ENCODE results near the gene CALY.
"Not testable (repeated sequence)": the region's sequence is repeated elsewhere in the genome, so short reads cannot be mapped to it uniquely, and the experiment has no call there.

Gene CALY

DNA sequence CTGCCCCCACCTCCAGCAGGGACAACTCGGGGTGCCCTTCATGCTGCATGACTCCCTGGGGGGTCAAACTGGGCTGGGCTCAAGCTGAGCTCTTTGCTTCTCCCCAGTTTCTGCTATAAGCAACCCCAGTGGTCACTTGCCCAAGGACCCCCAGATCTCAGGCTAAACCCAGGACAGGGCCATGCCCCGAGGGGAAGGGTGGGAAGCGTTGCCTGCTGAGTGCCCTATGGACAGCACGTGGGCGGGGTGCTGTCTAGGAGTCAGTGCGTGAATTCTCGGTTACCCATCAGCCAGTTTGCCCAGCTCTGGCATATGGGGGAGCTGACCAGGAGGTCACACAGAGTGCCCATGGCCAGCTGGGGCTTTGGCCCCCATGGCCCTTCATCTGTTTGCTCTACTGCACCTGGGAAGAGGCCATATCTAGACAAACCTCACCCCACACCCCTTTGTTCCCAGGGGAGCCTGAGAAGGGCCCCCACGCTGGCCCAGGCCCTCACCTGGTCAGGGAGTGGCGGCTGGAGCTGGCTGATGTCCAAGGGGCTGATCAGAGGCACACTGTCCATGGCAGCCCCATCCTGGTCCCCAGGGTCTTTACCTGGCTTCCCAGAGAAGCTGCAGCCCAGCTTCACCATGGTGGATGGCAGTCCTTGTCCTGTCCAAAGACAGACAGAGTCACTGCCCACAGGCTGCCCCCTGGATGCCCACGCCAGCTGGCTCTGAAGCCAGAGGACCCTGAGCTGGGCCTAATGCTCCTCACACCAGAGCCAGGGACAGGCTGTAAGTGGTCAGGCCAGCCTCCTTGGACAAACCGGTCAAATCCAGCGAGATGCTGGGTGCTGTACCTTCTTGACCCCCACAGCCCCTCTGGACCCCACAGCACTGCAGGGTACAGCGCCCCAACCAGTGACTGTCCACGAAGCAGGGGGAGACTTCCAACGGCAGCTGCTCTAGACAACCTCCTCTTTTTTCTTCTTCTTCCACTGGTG is 8.0 kb downstream of the CALY start:
- no peak for DNase-seq

DNA sequence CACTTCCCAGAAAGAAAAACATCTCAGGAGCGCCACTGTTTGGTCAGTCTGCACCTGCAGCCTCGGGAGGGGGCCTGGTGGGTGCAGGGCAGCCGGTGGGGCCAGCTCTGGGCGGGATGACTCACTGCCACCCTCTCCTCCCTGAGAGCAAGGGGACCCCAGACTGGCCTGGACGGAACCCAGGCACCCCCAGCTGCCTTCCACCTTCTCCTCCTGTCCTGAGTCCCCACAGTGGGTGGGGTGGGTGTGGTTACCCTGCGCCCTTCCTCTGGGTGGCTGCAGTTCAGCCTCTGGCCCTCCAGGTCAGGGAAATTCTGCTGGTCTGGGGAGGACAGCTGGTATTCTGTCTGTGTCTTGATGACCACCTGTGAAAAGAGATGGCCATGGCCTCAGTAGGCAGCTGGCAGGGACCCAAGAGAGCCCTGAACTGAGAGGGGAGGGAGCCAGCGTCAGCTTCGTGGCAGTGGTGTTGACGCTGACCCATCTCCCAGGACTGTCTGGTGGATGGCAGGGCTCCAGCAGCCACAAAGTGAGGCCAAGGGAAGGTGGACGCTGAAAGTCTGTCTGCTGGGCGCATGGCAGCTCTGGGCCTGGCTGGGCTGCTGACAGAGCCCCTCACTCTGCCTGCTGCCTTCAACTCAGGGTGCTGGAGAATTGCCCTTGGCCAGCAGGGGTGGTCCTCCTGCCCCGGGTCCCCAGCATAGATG is 8.9 kb downstream of the CALY start:
- DNase-seq, result no peak

DNA sequence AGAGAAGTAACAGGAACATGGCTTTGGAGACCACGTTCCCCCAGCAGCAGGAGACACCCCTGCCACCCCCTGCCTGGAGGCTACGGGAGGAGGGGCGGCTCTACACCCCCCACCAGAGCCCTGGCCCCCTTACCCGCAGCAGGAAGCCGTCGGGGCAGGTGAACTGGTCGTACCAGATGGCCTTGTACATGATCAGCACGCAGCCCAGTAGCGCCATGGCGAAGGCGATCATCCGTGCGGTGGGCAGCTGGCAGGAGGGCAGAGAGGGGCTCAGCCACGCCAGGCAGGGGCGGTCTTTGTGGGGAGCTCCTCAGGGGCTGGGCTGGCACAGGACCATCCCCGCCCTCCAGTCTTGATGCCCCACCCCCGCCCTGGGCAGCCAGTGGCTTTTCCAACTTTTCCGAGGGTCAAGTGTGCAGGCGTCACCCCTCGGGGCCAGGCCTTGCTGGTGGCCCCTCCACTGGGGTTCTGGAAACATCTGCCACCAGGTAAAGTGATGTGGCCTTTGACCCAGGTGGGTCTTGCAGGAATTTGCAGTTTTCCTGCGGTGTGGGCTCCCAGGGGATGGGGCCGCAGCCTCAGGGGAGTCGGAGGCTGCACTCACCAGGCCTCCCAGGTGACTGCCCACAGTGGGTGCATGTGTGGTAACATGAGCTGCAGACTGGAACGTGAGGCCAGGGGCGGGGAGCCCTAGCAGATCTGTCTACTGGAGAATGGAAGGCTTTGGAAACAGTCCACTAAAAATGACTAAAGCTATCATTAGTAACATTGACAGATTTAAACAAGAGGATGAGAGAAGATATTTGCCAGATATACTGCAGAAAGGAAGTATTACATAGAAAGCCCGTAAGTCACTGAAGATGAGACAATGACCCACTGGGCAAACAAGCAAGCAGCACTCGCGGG is 9.7 kb downstream of the CALY start:
- DNase-seq, result no peak

DNA sequence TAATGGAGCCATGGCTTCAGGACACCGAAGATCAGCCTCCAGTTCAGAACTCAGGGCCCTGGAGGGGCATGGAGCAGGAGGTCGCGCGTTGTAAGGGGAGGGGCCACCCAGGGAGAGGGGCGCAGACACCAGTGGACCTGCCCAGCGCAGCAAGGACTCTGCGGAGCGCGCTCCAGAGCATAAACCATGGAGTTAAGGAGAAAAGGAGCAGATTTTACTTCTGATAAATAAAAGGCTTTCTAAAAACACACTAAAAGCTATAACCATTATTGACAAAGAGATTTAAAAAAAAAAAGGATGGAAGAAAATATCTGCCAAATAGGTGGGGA is 10.5 kb downstream of the CALY start:
- DNase-seq, result no peak

DNA sequence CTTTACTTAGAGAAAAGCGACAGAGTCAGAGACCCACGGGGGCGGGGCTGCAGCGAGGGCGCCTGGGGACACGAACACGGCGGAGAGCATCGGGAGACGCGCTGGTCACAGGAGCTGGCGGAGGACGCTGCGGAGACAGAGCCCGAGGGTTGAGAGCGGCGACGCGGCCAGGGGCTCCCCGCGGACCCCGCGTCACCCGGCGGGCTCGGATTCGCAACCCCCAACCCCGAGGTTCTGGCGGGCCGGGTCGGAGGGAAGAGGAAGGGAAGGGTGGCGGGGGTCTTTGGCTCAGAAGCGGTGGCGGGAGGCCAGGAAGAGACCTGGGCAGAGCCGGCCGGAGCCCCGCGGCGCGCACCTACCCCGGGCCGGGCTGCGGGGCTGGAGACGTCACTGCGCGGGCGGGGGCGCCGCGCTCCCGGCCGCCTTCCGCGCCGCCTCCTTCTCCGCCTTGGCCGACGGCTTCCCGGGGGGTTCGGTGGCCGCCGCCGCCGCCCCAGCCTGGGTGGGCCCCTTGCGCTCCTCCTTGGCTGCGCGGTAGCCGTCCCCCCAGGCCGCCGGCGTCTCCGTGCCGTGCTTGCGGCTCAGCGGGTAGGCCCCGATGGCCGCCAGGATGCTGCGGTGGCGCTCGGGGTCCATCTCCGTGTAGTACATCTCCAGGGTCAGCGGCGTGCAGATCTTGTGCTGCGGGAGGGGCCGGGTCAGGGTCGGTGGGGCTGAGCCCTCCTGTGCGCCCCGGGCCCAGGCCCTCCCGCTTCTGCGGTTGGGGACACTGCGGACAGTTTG is 11.1 kb downstream of the CALY start:
- no peak for DNase-seq

GRCh38 chr10:133324857-133325260 is 11.8 kb downstream of the CALY start:
- DNase-seq, result no peak

GRCh38 chr10:133324198-133324792 is 12.4 kb downstream of the CALY start:
- DNase-seq, result no peak

DNA sequence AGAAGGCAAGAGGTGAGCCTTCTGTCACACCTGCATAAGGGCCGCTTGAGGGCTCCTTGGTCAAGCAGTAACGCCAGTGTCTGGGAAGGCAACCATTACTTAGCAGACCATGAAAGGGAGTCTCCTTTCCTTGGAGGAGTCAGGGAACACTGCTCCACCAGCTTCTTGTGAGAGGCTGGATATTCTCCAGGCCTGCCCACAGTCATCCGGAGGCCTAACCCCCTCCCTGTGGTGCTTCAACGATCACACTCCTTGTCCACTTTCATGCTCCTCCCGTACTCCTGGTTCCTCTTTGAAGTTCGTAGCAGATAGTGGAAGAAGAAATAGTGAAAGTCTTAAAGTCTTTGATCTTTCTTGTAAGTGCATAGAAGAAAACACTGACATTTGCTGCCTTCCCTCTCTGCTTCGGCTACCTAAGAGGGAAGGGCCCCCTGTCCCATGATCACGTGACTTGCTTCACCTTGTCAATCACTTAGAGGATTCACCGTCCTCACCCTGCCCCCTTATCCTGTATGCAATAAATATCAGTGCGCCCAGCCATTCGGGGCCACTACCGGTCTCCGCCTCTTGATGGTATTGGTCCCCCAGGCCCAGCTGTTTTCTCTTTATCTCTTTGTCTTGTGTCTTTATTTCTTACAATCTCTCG is 14.5 kb downstream of the CALY start:
- not testable (repeated sequence) for DNase-seq

DNA sequence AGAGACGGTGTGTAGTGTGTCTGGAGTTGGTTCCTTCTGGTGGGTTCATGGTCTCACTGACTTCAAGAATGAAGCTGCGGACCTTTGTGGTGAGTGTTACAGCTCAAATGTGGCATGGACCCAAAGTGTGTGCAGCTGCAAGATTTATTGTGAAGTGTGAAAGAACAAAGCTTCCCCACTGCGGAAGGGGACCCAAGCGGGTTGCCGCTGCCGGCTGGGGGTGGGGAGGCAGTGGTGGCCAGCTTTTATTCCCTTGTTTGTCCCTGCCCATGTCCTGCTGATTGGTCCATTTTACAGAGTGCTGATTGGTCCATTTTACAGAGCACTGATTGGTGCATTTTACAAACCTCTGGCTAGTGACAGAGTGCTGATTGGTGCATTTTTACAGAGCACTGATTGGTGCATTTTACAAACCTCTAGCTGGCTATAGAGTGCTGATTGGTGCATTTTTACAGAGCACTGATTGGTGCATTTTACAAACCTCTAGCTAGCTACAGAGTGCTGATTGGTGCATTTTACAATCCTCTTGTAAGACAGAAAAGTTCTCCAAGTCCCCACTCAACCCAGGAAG is 15.8 kb downstream of the CALY start:
- not testable (repeated sequence) for DNase-seq

DNA sequence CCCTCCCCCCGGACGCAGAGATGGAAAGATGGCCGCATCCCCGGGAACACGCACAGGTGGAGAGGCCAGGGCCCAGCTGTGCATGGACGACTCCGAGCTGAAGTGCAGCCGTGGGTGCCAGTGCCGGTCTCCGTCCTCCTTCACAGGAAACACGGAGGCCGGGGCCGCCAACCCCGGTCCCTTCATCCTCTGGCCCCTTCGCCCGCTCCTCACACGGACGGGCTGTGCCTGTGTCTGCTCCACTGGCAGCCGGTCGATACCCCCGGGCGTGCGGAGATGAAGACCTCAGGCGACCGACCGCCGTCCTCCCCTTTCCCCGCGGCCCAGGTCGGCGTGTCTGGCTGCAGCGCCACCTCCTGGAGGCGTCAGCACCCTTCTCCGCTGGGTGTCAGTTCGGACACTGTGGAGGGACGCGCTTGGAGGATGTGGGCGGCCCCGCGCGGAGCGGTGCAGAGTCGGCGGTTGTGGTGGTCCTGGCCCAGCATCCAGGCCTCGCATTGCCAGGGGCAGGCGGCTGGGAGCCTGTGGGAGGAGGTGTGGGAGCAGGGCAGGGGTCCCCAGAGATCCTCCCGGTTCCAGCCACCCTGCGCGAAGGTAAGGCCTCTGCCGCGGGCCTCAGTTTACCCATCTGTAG is 18.1 kb downstream of the CALY start:
- DNase-seq, result no peak

GRCh38 chr10:133316732-133317131 is 20.0 kb downstream of the CALY start:
- DNase-seq, result no peak

DNA sequence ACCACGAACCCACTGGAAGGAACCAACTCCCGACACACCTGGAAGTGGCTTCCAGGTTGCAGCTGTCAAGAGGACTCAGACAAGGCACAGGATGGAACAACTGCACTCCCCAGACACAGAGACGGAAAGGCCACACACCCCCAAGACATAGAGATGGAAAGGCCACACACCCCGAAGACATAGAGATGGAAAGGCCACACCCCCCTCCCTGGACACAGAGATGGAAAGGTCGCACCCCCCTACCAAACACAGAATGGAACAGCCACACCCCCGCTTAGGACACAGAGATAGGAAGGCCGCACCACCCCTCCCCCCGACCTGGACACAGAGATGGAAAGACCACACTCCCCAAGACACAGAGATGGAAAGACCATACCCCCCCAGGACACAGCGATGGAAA is 20.4 kb downstream of the CALY start:
- no peak for DNase-seq

- DNase-seq, result no peak
Observed at GRCh38 chr10:133315847-133316246, 20.8 kb downstream of the CALY start.

DNA sequence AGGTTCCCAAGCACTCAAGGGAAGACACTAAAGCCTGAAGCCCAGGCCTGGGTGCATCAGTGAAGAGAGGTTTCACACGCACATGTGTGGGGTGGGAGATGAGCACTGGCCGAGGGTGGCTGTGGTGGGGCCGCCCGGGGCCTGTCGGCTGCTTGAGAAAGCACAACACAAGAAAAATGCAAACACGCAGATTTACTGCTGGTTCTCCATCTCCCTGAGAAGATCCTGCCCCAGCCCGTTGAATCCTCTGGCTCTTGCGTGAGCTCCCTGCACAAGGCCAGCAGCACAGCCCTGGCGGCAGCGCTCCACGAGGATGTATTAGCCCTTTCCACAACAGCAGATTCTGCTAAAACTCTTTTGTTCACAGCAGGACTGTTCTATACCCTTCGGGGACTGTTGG is 21.8 kb downstream of the CALY start:
- DNase-seq, result no peak

GRCh38 chr10:133313192-133313591 is 23.5 kb downstream of the CALY start:
- no peak for DNase-seq

- DNase-seq, result no peak
Observed at GRCh38 chr10:133312769-133313145, 23.9 kb downstream of the CALY start.

GRCh38 chr10:133312016-133312768 is 24.5 kb downstream of the CALY start:
- DNase-seq, result no peak

DNA sequence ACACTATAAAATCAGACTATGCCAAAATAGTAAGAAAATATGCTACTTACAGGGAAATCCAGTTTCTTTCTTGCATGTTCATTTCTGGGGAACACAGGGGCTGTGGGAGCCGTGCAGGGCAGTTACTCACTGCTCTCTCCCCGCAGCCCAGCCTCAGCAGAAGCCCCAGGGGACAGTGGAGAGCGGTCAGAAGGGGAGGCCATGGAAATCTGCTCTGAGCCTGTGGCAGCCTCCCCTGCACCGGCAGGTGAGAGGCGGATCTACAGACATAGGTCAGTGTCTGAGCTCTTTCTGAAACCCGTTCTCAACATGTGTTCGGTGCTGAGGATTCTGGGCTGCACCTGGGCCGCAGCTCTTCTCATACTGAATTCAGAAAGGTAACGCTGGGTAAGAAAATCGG is 25.1 kb downstream of the CALY start:
- DNase-seq, result no peak

GRCh38 chr10:133310789-133311188 is 25.9 kb downstream of the CALY start:
- DNase-seq, result no peak

DNA sequence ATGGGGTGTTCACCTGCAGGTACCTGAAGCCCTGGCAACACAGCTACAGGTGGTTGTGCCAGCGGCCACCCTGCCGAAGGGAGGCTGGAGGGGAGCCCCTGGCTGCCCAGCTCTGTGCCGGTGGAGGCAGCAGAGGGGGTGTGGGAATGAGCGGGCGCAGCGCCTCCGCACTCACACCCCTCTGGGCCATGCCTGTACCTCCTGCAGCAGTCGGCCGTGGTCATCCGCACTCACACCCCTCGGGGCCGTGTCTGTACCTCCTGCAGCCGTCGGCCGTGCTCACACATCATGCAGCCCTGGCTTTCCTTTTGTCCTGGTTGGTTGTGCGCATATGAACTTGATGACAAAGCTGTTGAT is 26.3 kb downstream of the CALY start:
- no peak for DNase-seq
